Esophagus squamous epithelium (tissue), 5 donors: ENCODE data around the gene STOML1. TPM values are rescaled to one million over a fixed set of nuclear protein-coding genes. Genes with fewer than 3 reads are reported as not detected.
"Not testable (repeated sequence)": the region's sequence is repeated elsewhere in the genome, so short reads cannot be mapped to it uniquely, and the experiment has no call there.

Source experiments
- DNase-seq: peaks from one replicate; lab custom pipeline; 2025; lab: John Stamatoyannopoulos, UW
- H3K27ac ChIP-seq, 4 donors: fragments of 200-600 bp; sonication (generic); one replicate each; pipeline ENCODE4 v1.5.1; 2016 to 2019; ENCODE audit warnings: mild to moderate bottlenecking in 1 of 4
- H3K27me3 ChIP-seq, 4 donors: fragments of 200-600 bp; sonication (generic); 1 replicate in 3 of 4; 2 replicates in 1 of 4; pipeline versions ENCODE4 v1.5.1 to v1.6.0; 2017 to 2021; ENCODE audit warnings: antibody characterized with exemption in 1 of 4
- H3K36me3 ChIP-seq, 3 donors: fragments of 200-600 bp; sonication (generic); one replicate each; pipeline ENCODE4 v1.5.1; 2016 to 2019
- H3K4me1 ChIP-seq, 3 donors: fragments of 200-600 bp; sonication (generic); one replicate each; pipeline ENCODE4 v1.5.1; 2017 to 2019
- H3K4me3 ChIP-seq, 4 donors: fragments of 200-600 bp; sonication (generic); 1 replicate in 3 of 4; 2 replicates in 1 of 4; pipeline ENCODE4 v1.5.1; 2016 to 2019; ENCODE audit warnings: mild to moderate bottlenecking in 2 of 4, moderate library complexity in 1 of 4
- H3K9me3 ChIP-seq, 3 donors: fragments of 200-600 bp; sonication (generic); one replicate each; pipeline ENCODE4 v1.5.1; 2016 to 2019
- POLR2A ChIP-seq, 4 donors: fragments of 450-650 bp; IDR thresholded peaks; one replicate each; pipeline ENCODE4 v1.6.1; 2017; ENCODE audit warnings: antibody characterized with exemption in 4 of 4, mild to moderate bottlenecking in 4 of 4, moderate library complexity in 3 of 4
- WGBS, 2 donors: methylation state at CpG; one replicate each; pipeline ENCODE4 v1.1.5; 2018; 5-methylcytosine and 5-hydroxymethylcytosine counted together
- intact Hi-C: fragments of 100-400 bp; cut with DNase I; formaldehyde crosslinking; loops from one replicate; pipeline ENCODE4 v1.15.0; 2022
- total RNA-seq, 4 donors: library from RNA; depleted of rRNA; stranded (reverse); fragments of >200 nt; gene quantifications; one replicate each; pipeline ENCODE4 v1.1.0, GENCODE V29; 2016
- TF ChIP-seq, protein P1 (sequence below), 6 experiments: fragments of 450-650 bp in 4 of 6; fragments of 200-600 bp in 2 of 6; sonication (generic) in 2 of 6; IDR thresholded peaks; one replicate each; pipeline ENCODE4 v1.5.1; 2016 to 2019; ENCODE audit warnings: antibody characterized with exemption in 6 of 6, mild to moderate bottlenecking in 4 of 6, moderate library complexity in 4 of 6
- donor health status: DM: yes; HTN: yes; CAD: no.

STOML1 gene
- total RNA-seq, 4 donors from 2014 or later: 8.3 to 14.8 (median 11.1) TPM

DNA sequence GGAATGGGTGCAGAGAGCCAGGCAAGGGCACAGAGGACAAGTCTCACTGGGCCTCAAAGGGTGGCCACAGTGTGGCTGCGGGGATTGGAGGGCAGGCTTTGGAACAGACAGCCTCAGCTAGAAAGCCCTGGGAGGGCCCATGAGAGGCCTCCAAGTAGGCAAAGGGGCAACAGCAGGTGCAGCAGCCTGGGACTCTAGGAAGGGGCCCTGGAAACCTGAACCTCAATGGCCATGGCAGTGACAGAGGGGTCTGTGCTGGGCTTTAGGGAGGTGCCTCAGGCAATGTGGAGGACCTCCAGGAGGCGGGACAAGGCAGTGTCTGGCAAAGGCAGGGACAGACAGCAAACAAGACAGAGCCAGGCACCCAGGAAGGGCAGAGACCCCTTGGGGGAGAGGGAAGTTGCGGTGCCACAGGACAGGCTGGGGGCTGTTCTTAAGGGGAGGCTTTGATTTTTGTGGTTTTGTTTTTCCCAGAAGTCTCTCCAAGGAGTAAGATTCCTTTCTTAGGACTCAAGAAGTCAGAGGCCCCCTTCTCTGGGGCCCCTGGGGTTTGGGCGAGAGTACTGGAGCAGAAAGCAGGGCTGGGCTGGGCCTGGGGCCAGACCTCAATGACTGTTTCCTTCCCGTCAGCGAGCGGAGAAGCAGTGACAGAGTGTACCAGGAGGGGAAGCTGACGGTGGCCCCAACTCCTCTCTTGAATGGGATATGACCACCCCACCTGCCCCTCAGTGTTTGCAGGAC lies 9.7 kb downstream of the STOML1 start:
- WGBS, 2 donors: 7 to 11% methylated on average over 5 to 8 of the region's 8 CpGs
- H3K4me1 ChIP-seq: peaks cover 30 to 76% (median 51%) of the 10 kb centered on the region in 3 donors
- TF ChIP-seq, protein P1, sequence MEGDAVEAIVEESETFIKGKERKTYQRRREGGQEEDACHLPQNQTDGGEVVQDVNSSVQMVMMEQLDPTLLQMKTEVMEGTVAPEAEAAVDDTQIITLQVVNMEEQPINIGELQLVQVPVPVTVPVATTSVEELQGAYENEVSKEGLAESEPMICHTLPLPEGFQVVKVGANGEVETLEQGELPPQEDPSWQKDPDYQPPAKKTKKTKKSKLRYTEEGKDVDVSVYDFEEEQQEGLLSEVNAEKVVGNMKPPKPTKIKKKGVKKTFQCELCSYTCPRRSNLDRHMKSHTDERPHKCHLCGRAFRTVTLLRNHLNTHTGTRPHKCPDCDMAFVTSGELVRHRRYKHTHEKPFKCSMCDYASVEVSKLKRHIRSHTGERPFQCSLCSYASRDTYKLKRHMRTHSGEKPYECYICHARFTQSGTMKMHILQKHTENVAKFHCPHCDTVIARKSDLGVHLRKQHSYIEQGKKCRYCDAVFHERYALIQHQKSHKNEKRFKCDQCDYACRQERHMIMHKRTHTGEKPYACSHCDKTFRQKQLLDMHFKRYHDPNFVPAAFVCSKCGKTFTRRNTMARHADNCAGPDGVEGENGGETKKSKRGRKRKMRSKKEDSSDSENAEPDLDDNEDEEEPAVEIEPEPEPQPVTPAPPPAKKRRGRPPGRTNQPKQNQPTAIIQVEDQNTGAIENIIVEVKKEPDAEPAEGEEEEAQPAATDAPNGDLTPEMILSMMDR (IDR thresholded peaks at IDR 0.05): no peak
- no peak for TF ChIP-seq POLR2A (IDR thresholded peaks at IDR 0.05)
- H3K4me3 ChIP-seq: peak overlapping the region in 2 of 4 donors; percentile 3 to 23
- H3K27me3 ChIP-seq: no peaks in the 10 kb centered on the region
- DNase-seq: no peak
- peak overlapping the region; percentile 81 to 95 (median 90) for H3K27ac ChIP-seq
- intact Hi-C loops: no loop called here
- peaks cover 0 to 35% (median 0%) of the 10 kb centered on the region in 3 donors for H3K36me3 ChIP-seq
- no peaks in the 10 kb centered on the region for H3K9me3 ChIP-seq

DNA sequence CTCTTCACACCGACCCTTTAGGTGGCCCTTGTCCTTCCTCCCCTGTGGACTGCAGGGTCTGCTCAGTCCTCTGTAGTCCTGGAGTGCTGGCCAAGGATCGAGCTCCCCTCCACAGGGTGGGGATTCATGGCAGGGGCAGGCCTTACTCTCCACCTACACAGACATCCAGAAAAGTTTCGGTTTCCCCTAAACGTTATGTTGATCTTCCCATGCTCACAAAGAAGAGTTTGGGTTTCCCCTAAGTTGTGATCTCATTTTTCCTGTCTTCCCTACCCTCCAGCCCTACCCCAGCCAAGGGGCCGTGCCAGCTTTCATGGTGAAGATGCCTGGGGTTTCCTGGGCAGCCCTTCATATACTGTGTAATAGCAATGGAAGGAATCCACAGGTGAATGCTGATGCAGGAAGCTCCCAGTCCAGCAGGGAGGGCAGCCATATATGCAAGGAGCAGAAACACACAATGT lies 10.3 kb downstream of the STOML1 start:
- peaks cover 25 to 70% (median 45%) of the 10 kb centered on the region in 3 donors for H3K4me1 ChIP-seq
- peaks cover 0 to 29% (median 0%) of the 10 kb centered on the region in 3 donors for H3K36me3 ChIP-seq
- intact Hi-C loops: no loop called here
- 13 to 21% methylated on average over 2 to 3 of the region's 5 CpGs for WGBS, 2 donors
- no peak overlapping the region for H3K4me3 ChIP-seq
- H3K27ac ChIP-seq: peak overlapping the region; percentile 81 to 95 (median 90)
- H3K9me3 ChIP-seq: no peaks in the 10 kb centered on the region
- no peaks in the 10 kb centered on the region for H3K27me3 ChIP-seq
- no peak for DNase-seq
- TF ChIP-seq, protein P1 (IDR thresholded peaks at IDR 0.05): no peak
- no peak for TF ChIP-seq POLR2A (IDR thresholded peaks at IDR 0.05)

DNA sequence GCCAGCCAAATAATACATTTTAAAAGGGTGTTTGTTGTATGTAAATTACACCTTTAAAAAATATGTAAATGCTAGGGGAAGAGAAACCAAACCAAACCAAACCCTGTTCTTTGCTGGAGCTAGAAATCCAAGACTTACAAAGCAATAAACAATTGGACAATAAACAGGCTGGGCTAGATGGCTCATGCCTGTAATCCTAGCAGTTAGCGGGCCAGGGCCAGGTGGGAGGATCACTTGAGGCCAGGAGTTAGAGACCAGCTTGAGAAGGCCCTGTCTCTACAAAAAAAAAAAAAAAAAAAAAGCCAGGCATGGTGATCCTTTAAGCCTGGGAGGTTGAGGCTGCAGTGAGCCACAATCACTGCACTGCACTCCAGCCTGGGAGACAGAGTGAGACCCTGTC lies 12.5 kb downstream of the STOML1 start:
- Histone ChIP-seq H3K27me3 (peaks cover 0 to 10% (median 0%) of the 10 kb centered on the region in 4 donors), H3K9me3 (no peaks in the 10 kb centered on the region), H3K4me3 (no peak overlapping the region), H3K4me1 (peaks cover 25 to 48% (median 34%) of the 10 kb centered on the region in 3 donors), H3K27ac (no peak overlapping the region), H3K36me3 (peaks cover 0 to 9% (median 0%) of the 10 kb centered on the region in 3 donors)
- no peak for DNase-seq
- intact Hi-C loops: no loop called here
- 43 to 53% methylated on average over 1 of the region's 1 CpG for WGBS, 2 donors
- TF ChIP-seq, protein P1 (IDR thresholded peaks at IDR 0.05): no peak
- no peak for TF ChIP-seq POLR2A (IDR thresholded peaks at IDR 0.05)

DNA sequence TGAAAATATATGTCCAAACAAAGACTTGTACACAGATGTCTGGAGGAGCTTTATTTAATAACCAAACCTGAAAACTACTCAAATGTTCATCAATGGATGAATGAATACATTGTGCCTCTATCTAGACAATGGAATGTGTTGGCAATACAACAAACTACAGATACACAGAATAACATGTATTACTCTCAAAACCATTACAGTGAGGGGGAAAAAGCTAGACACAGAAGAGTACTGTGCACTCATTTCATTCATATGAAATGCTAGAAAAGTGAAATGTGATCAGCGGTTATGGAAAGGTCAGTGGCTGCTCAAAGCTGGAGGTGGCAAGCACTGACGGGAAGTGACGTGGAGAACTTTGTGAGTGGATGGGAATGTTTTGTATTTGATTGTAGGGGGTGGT lies 13.2 kb downstream of the STOML1 start:
- DNase-seq: no peak
- Histone ChIP-seq H3K4me3 (no peak overlapping the region), H3K36me3 (peaks cover 0 to 2% (median 0%) of the 10 kb centered on the region in 3 donors), H3K4me1 (peaks cover 21 to 41% (median 26%) of the 10 kb centered on the region in 3 donors), H3K9me3 (no peaks in the 10 kb centered on the region), H3K27me3 (peaks cover 0 to 13% (median 0%) of the 10 kb centered on the region in 4 donors), H3K27ac (no peak overlapping the region)
- intact Hi-C loops: no loop called here
- TF ChIP-seq, protein P1 (IDR thresholded peaks at IDR 0.05): no peak
- TF ChIP-seq POLR2A (IDR thresholded peaks at IDR 0.05): no peak
- 96% methylated on average over 3 of the region's 3 CpGs for WGBS, 2 donors

DNA sequence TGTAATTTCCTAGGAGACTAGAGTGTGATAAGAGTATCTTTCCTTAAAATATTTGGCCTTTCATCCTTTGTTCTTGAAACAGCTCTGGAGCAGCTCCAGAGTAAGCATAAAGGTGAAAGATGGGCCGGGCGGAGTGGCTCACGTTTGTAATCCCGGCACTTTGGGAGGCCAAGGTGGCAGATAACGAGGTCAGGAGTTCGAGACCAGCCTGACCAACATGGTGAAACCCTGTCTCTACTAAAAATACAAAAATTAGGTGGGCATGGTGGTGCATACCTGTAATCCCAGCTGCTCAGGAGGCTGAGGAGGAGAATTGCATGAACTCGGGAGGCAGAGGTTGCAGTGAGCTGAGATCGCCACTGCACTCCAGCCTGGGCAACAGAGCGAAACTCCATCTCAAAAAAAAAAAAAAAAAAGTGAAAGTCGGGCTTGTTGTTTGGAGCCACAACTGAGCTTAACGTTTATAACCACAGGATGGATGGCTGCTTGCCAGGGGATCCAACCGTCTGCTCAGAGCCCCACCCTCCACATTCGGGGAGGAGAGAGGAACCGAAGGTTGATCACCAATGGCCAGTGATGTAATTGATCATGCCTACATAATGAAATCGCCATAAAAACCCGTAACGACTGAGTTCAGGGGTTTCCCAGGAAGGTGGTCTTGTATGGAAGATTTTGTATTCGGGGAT lies 16.5 kb downstream of the STOML1 start:
- H3K4me3 ChIP-seq, H3K9me3 ChIP-seq, intact Hi-C loops, DNase-seq, H3K36me3 ChIP-seq, H3K27ac ChIP-seq: not testable (repeated sequence)
- Histone ChIP-seq H3K4me1 (peaks cover 8 to 24% (median 11%) of the 10 kb centered on the region in 3 donors), H3K27me3 (peaks cover 0 to 13% (median 0%) of the 10 kb centered on the region in 4 donors)
- 28 to 46% methylated on average over 17 to 18 of the region's 18 CpGs for WGBS, 2 donors

DNA sequence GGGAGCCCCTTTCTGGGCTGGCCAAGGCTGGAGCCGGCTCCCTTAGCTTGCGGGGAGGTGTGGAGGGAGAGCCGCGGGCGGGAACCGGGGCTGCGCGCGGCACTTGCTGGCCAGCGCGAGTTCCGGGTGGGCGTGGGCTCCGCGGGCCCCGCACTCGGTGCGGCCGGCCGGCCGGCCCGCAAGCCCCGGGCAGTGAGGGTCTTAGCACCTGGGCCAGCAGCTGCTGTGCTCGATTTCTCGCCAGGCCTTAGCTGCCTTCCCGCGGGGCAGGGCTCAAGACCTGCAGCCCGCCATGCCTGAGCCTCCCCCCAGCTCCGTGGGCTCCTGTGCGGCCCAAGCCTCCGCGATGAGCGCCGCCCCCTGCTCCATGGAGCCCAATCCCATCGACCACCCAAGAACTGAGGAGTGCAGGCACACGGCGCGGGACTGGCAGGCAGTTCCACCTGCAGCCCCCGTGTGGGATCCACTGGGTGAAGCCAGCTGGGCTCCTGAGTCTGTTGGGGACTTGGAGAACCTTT lies 18.4 kb downstream of the STOML1 start:
- intact Hi-C loops, H3K36me3 ChIP-seq, H3K27ac ChIP-seq, H3K9me3 ChIP-seq, DNase-seq: not testable (repeated sequence)
- H3K4me1 ChIP-seq: peaks cover 8 to 14% (median 11%) of the 10 kb centered on the region in 3 donors
- peaks cover 0 to 13% (median 0%) of the 10 kb centered on the region in 4 donors for H3K27me3 ChIP-seq
- H3K4me3 ChIP-seq: peak overlapping the region in 2 of 4 donors; percentile 16 to 56
- WGBS, 2 donors: 50% methylated on average over 2 of the region's 39 CpGs; no CpG with 5 or more reads in 1 of the 2 donors
